Hepatocyte (in vitro differentiated cells): Measurements from ENCODE around the gene CCDC12. TPM values are rescaled to one million over a fixed set of nuclear protein-coding genes. Genes with fewer than 3 reads are reported as not detected.
A peak's percentile ranks its signal among the peaks of the same experiment; 100 is the strongest.

Experiments
- DNase-seq: peaks from one replicate; pipeline ENCODE4 v3.0.0-alpha.2; 2016; ENCODE audit warnings: low spot score
- H2AFZ ChIP-seq: fragments of 200-600 bp; sonication (generic); 2 replicates; pipeline ENCODE4 v1.6.0; 2016; ENCODE audit warnings: antibody characterized with exemption, mild to moderate bottlenecking
- H3K27ac ChIP-seq: fragments of 200-600 bp; sonication (generic); 2 replicates; pipeline ENCODE4 v1.5.1; 2016; ENCODE audit warnings: mild to moderate bottlenecking
- H3K27me3 ChIP-seq: fragments of 200-600 bp; sonication (generic); 2 replicates; pipeline ENCODE4 v1.6.1; 2016
- H3K36me3 ChIP-seq: fragments of 200-600 bp; sonication (generic); replicated peaks from 2 replicates; pipeline ENCODE4 v1.5.1; 2016; ENCODE audit warnings: low read depth; ENCODE audit not compliant: insufficient read depth
- H3K4me1 ChIP-seq: fragments of 200-600 bp; sonication (generic); 2 replicates; pipeline ENCODE4 v1.5.1; 2016; ENCODE audit warnings: mild to moderate bottlenecking, moderate library complexity; ENCODE audit not compliant: insufficient read depth
- H3K4me2 ChIP-seq: fragments of 200-600 bp; sonication (generic); 2 replicates; pipeline ENCODE4 v1.6.0; 2016
- H3K4me3 ChIP-seq: fragments of 200-600 bp; sonication (generic); 2 replicates; pipeline ENCODE4 v1.5.1; 2016; ENCODE audit warnings: mild to moderate bottlenecking
- H3K79me2 ChIP-seq: fragments of 200-600 bp; sonication (generic); 2 replicates; pipeline ENCODE4 v1.6.0; 2017; ENCODE audit warnings: mild to moderate bottlenecking
- H3K9me2 ChIP-seq: fragments of 200-600 bp; sonication (generic); replicated peaks from 2 replicates; pipeline ENCODE4 v1.6.0; 2017; ENCODE audit warnings: mild to moderate bottlenecking; ENCODE audit not compliant: insufficient read depth
- H3K9me3 ChIP-seq: fragments of 200-600 bp; sonication (generic); 2 replicates; pipeline ENCODE4 v1.5.1; 2016; ENCODE audit warnings: low read depth, mild to moderate bottlenecking
- H4K20me1 ChIP-seq: fragments of 200-600 bp; sonication (generic); 2 replicates; pipeline ENCODE4 v1.6.0; 2016; ENCODE audit warnings: mild to moderate bottlenecking; ENCODE audit not compliant: insufficient read depth, poor library complexity, severe bottlenecking
- CTCF ChIP-seq: fragments of 200-600 bp; sonication (generic); IDR thresholded peaks from 2 replicates; pipeline ENCODE4 v1.5.1; 2016; ENCODE audit warnings: antibody characterized with exemption, mild to moderate bottlenecking; ENCODE audit not compliant: poor library complexity
- EZH2 ChIP-seq: fragments of 200-600 bp; sonication (generic); IDR thresholded peaks from 2 replicates; pipeline ENCODE4 v1.6.1; 2016; ENCODE audit warnings: antibody characterized with exemption, mild to moderate bottlenecking, borderline replicate concordance
- EZH2phosphoT487 ChIP-seq: fragments of 200-600 bp; sonication (generic); IDR thresholded peaks from one replicate; pipeline ENCODE4 v1.6.1; 2018; ENCODE audit warnings: antibody characterized with exemption, mild to moderate bottlenecking, low read depth, moderate library complexity; ENCODE audit not compliant: unreplicated experiment, severe bottlenecking
- WGBS: methylation state at CpG from one replicate; pipeline ENCODE4 v1.1.6; 2016; ENCODE audit warnings: low lambda C conversion rate; ENCODE audit errors: missing lambda C conversion rate; 5-methylcytosine and 5-hydroxymethylcytosine counted together
- polyA plus RNA-seq: library from polyadenylated mRNA; unstranded; fragments of >200 nt; fragmentation: Nextera tagmentation; extraction: Ambion mirVana; gene quantifications from 2 replicates; pipeline ENCODE4 v1.2.1, GENCODE V29; 2016
- total RNA-seq: library from RNA; depleted of rRNA; stranded (reverse); fragments of >200 nt; gene quantifications from 2 replicates; pipeline ENCODE4 v1.2.3, GENCODE V29; 2014

CCDC12 gene
- total and polyA plus RNA-seq, 2 experiments from 2014 or later, result 41.1 to 78.4 TPM

- Histone ChIP-seq H3K79me2 (peaks cover 85% of the 10 kb centered on the region), H3K4me2 (no peak overlapping the region), H4K20me1 (peaks cover 12% of the 10 kb centered on the region), H3K4me1 (peaks cover 47% of the 10 kb centered on the region), H3K9me3 (no peaks in the 10 kb centered on the region), H3K4me3 (no peak overlapping the region), H3K27me3 (no peaks in the 10 kb centered on the region), H3K9me2 (no peaks in the 10 kb centered on the region), H3K27ac (no peak overlapping the region), H3K36me3 (no peaks in the 10 kb centered on the region), H2AFZ (no peak overlapping the region)
- no peak for DNase-seq
- TF ChIP-seq EZH2phosphoT487 (no peak), EZH2 (no peak), CTCF (no peak)
- 97% methylated on average over 2 of the region's 2 CpGs for WGBS
Measured at GRCh38 chr3:46929324-46929723, 47.2 kb downstream of the CCDC12 start.

DNA sequence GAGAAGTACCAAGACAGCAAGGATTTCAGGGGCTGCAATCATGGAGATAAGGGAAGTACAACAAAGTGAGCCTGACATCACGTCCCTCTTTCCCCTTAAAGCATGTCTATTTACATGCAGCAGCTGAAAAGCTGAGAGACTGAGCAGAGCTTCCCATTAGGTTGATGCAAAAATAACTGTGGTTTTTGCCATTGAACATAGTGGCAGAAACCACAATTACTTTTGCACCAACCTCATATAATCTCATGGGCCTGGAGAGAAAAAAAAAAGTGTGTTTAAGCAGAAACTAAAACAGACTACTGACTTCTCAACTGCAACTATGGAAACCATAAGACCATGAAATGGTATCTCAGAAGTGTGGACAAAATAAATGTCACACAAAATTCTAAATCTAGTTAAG lies 48.3 kb downstream of the CCDC12 start:
- Histone ChIP-seq H3K36me3 (no peaks in the 10 kb centered on the region), H3K9me3 (no peaks in the 10 kb centered on the region), H3K9me2 (no peaks in the 10 kb centered on the region), H3K79me2 (peaks cover 74% of the 10 kb centered on the region), H3K4me2 (no peak overlapping the region), H4K20me1 (peaks cover 12% of the 10 kb centered on the region), H2AFZ (no peak overlapping the region), H3K27ac (no peak overlapping the region), H3K27me3 (no peaks in the 10 kb centered on the region), H3K4me3 (no peak overlapping the region), H3K4me1 (peaks cover 37% of the 10 kb centered on the region)
- no peak for DNase-seq
- TF ChIP-seq EZH2, result no peak
- TF ChIP-seq EZH2phosphoT487, result no peak
- no peak for TF ChIP-seq CTCF
- 100% methylated on average over 1 of the region's 1 CpG for WGBS

GRCh38 chr3:46927718-46928073 lies 48.8 kb downstream of the CCDC12 start:
- no peak for TF ChIP-seq EZH2
- no peak for TF ChIP-seq CTCF
- no peak for TF ChIP-seq EZH2phosphoT487
- no peak overlapping the region for H2AFZ ChIP-seq
- no peak overlapping the region for H3K4me2 ChIP-seq
- H3K9me2 ChIP-seq, result no peaks in the 10 kb centered on the region
- no peak for DNase-seq
- H3K27ac ChIP-seq, result peak overlapping the region; percentile 81
- WGBS, result 92% methylated on average over 6 of the region's 6 CpGs
- no peaks in the 10 kb centered on the region for H3K36me3 ChIP-seq
- no peak overlapping the region for H3K4me3 ChIP-seq
- no peaks in the 10 kb centered on the region for H3K27me3 ChIP-seq
- H4K20me1 ChIP-seq, result peaks cover 12% of the 10 kb centered on the region
- no peaks in the 10 kb centered on the region for H3K9me3 ChIP-seq
- peaks cover 68% of the 10 kb centered on the region for H3K79me2 ChIP-seq
- peaks cover 31% of the 10 kb centered on the region for H3K4me1 ChIP-seq
